HG02884 (cell line): Measurements from ENCODE around the gene HK1.
"Not testable (repeated sequence)": the region's sequence is repeated elsewhere in the genome, so short reads cannot be mapped to it uniquely, and the experiment has no call there.

Experiments
- ATAC-seq: cut with Tn5 transposase; IDR thresholded peaks from one replicate; pipeline ENCODE4 v1.9.1; 2021; ENCODE audit warnings: mild to moderate bottlenecking, moderate library complexity; ENCODE audit not compliant: unreplicated experiment

Gene HK1

GRCh38 chr10:69278446-69278963, at the start of gene HK1:
Gene HK1 (plus strand): TSS chr10:69278496.
- no peak for ATAC-seq

- no peak for ATAC-seq
Observed at GRCh38 chr10:69229616-69229916, 48.7 kb upstream of the HK1 start.

- no peak for ATAC-seq
Observed at GRCh38 chr10:69230128-69230527, 48.2 kb upstream of the HK1 start.

GRCh38 chr10:69232252-69232651, 46.0 kb upstream of the HK1 start:
- no peak for ATAC-seq

- no peak for ATAC-seq
Observed at GRCh38 chr10:69232736-69233480, 45.4 kb upstream of the HK1 start.

- no peak for ATAC-seq
Observed at GRCh38 chr10:69234447-69234846, 43.8 kb upstream of the HK1 start.

- no peak for ATAC-seq
Observed at GRCh38 chr10:69237528-69238159, 40.7 kb upstream of the HK1 start.

- no peak for ATAC-seq
Observed at GRCh38 chr10:69239136-69239535, 39.2 kb upstream of the HK1 start.

- ATAC-seq, result no peak
Observed at GRCh38 chr10:69239816-69240434, 38.4 kb upstream of the HK1 start.

- ATAC-seq, result no peak
Observed at GRCh38 chr10:69240455-69240854, 37.8 kb upstream of the HK1 start.

- ATAC-seq, result no peak
Observed at GRCh38 chr10:69241575-69241974, 36.7 kb upstream of the HK1 start.

GRCh38 chr10:69242040-69242851, 36.0 kb upstream of the HK1 start:
- ATAC-seq, result no peak

- no peak for ATAC-seq
Observed at GRCh38 chr10:69242852-69243212, 35.5 kb upstream of the HK1 start.

GRCh38 chr10:69243817-69244216, 34.5 kb upstream of the HK1 start:
- ATAC-seq, result no peak

- ATAC-seq, result no peak
Observed at GRCh38 chr10:69246036-69246435, 32.3 kb upstream of the HK1 start.

- ATAC-seq, result no peak
Observed at GRCh38 chr10:69246581-69247312, 31.5 kb upstream of the HK1 start.

GRCh38 chr10:69247313-69247710, 31.0 kb upstream of the HK1 start:
- no peak for ATAC-seq

- ATAC-seq, result no peak
Observed at GRCh38 chr10:69248117-69248730, 30.1 kb upstream of the HK1 start.

- no peak for ATAC-seq
Observed at GRCh38 chr10:69250041-69250440, 28.3 kb upstream of the HK1 start.

GRCh38 chr10:69251417-69251816, 26.9 kb upstream of the HK1 start:
- ATAC-seq, result not testable (repeated sequence)
